Central memory CD8-positive, alpha-beta T cell (primary cell): Measurements from ENCODE around the gene RPUSD2.
A peak's percentile ranks its signal among the peaks of the same experiment; 100 is the strongest.

ENCODE experiments used
- ATAC-seq: fragments of 150-1000 bp; cut with Tn5 transposase; replicated peaks from 2 replicates; pipeline ENCODE4 v1.10.0; 2022; ENCODE audit warnings: mild to moderate bottlenecking, moderate FRiP score, moderate number of reproducible peaks; ENCODE audit not compliant: poor library complexity, severe bottlenecking; ENCODE audit errors: extremely low read depth
- DNase-seq, 2 donors: peaks; one replicate each; pipeline ENCODE4 v3.0.0; 2021; ENCODE audit warnings: low spot score in 2 of 2
- H3K27ac Mint-ChIP-seq: one replicate; pipeline ENCODE4 v1.8.0; 2022; ENCODE audit warnings: low read depth, mild to moderate bottlenecking, moderate library complexity, mixed read lengths
- H3K27me3 Mint-ChIP-seq: one replicate; pipeline ENCODE4 v1.8.0; 2022; ENCODE audit warnings: mixed read lengths
- H3K36me3 Mint-ChIP-seq: one replicate; pipeline ENCODE4 v1.8.0; 2022; ENCODE audit warnings: mild to moderate bottlenecking, moderate library complexity, mixed read lengths; ENCODE audit not compliant: insufficient read depth
- H3K4me1 Mint-ChIP-seq: one replicate; pipeline ENCODE4 v1.8.0; 2022; ENCODE audit warnings: mixed read lengths
- H3K4me3 Mint-ChIP-seq: one replicate; pipeline ENCODE4 v1.8.0; 2022; ENCODE audit warnings: mild to moderate bottlenecking, moderate library complexity, mixed read lengths
- H3K9me3 Mint-ChIP-seq: one replicate; pipeline ENCODE4 v1.8.0; 2022; ENCODE audit warnings: mixed read lengths

Gene RPUSD2

GRCh38 chr15:40569129-40569953 is at the start of gene RPUSD2:
Gene RPUSD2 (plus strand): TSS chr15:40569299. CDS start chr15:40569338, 39 bp downstream.
- Mint-ChIP-seq H3K9me3 (no peaks in the 10 kb centered on the region), H3K4me3 (peak within 1 kb of the TSS; percentile 95), H3K27me3 (no peaks in the 10 kb centered on the region), H3K27ac (peak within 1 kb of the TSS; percentile 96), H3K36me3 (peaks cover 36% of the 10 kb centered on the region), H3K4me1 (peaks cover 35% of the 10 kb centered on the region)
- ATAC-seq (peak; percentile 62), DNase-seq (peak; percentile 82 to 88)

GRCh38 chr15:40523611-40524010 is 45.5 kb upstream of the RPUSD2 start:
- DNase-seq (no peak), ATAC-seq (no peak)
- H3K27ac Mint-ChIP-seq = no peak overlapping the region
- no peaks in the 10 kb centered on the region for H3K36me3 Mint-ChIP-seq
- no peaks in the 10 kb centered on the region for H3K27me3 Mint-ChIP-seq
- no peaks in the 10 kb centered on the region for H3K9me3 Mint-ChIP-seq
- H3K4me3 Mint-ChIP-seq = no peak overlapping the region
- H3K4me1 Mint-ChIP-seq = peaks cover 4% of the 10 kb centered on the region

GRCh38 chr15:40525855-40526254 is 43.2 kb upstream of the RPUSD2 start:
- Mint-ChIP-seq H3K36me3 (no peaks in the 10 kb centered on the region), H3K9me3 (no peaks in the 10 kb centered on the region), H3K27me3 (no peaks in the 10 kb centered on the region), H3K27ac (no peak overlapping the region), H3K4me1 (no peaks in the 10 kb centered on the region), H3K4me3 (no peak overlapping the region)
- no peak for DNase-seq
- ATAC-seq = no peak

- ATAC-seq = no peak
- Mint-ChIP-seq H3K36me3 (no peaks in the 10 kb centered on the region), H3K4me3 (no peak overlapping the region), H3K27me3 (no peaks in the 10 kb centered on the region), H3K9me3 (no peaks in the 10 kb centered on the region), H3K4me1 (no peaks in the 10 kb centered on the region), H3K27ac (no peak overlapping the region)
- no peak for DNase-seq
Measured at GRCh38 chr15:40528801-40529200, 40.3 kb upstream of the RPUSD2 start.

DNA sequence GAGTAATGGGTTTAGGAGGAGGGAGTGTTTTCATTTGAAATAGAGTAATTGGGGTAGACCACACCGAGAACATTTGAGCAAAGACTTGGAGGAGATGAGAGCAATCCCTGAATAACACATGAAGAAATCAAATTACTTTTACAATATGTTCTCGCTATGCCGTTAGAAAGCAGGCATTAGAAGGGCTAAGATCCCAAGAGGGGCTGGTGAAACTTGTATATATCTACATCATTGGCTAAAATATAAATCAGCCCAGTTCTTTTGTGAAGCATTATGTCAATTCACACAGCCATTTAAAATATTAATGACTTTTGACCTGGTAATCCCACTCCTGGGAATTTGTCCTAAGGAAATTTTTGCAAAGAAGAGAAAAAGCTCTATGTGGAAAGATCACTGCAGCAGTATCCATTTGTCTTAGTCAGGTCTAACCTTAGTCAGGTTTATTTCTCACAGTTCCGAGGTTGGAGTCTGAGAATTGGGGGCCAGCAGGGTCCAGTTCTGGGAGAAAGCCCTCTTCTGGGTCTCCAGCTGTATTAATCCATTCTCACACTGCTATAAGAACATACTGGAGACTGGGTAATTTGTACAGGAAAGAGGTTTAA is 35.2 kb upstream of the RPUSD2 start:
- no peak overlapping the region for H3K27ac Mint-ChIP-seq

DNA sequence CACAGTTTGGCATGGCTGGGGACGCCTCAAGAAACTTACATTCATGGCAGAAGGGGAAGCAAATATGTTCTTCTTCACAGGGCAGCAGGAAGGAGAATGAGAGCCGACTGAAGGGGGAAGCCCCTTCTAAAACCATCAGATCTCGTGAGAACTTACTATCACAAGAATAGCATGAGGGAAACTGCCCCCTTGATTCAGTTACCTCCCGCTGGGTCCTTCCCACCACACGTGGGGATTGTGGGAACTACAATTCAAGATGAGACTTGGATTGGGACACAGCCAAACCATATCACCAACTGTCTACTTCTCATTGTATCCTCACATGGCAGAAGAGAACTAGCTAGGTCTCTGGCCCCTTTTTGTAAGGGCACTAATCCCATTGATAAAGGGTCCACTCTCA is 34.7 kb upstream of the RPUSD2 start:
- H3K9me3 Mint-ChIP-seq = no peaks in the 10 kb centered on the region
- DNase-seq (no peak), ATAC-seq (no peak)
- peaks cover 7% of the 10 kb centered on the region for H3K36me3 Mint-ChIP-seq
- H3K4me1 Mint-ChIP-seq = no peaks in the 10 kb centered on the region
- H3K27me3 Mint-ChIP-seq = no peaks in the 10 kb centered on the region
- no peak overlapping the region for H3K27ac Mint-ChIP-seq
- no peak overlapping the region for H3K4me3 Mint-ChIP-seq

More for the DNA sequence above, 35.2 kb upstream of the RPUSD2 start:
- DNase-seq = no peak
- Mint-ChIP-seq H3K4me3 (no peak overlapping the region), H3K4me1 (no peaks in the 10 kb centered on the region), H3K36me3 (peaks cover 5% of the 10 kb centered on the region), H3K27me3 (no peaks in the 10 kb centered on the region), H3K9me3 (no peaks in the 10 kb centered on the region)
- no peak for ATAC-seq

DNA sequence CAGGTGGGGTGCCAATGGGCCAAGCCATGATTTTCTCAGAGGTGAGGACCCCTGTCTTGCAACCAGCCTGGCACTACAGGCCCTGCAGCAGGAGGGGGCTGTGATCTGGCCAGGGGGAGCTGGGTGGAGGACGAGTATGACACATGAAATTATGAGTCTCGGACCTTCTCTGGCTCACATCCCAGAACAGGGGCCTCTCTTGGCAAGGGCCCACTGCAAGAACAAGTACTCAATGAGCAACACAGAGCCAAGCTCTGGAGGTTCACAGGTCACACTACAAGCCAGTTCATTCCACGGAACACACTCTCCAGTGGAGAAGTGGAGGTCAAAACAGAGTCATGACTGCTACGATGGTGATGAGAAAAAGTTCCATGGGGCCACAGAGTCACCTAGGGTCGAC is 32.6 kb upstream of the RPUSD2 start:
- Mint-ChIP-seq H3K27ac (no peak overlapping the region), H3K27me3 (no peaks in the 10 kb centered on the region), H3K9me3 (no peaks in the 10 kb centered on the region), H3K36me3 (peaks cover 7% of the 10 kb centered on the region), H3K4me1 (no peaks in the 10 kb centered on the region), H3K4me3 (no peak overlapping the region)
- ATAC-seq (no peak), DNase-seq (no peak)

- Mint-ChIP-seq H3K36me3 (peaks cover 12% of the 10 kb centered on the region), H3K27me3 (no peaks in the 10 kb centered on the region), H3K4me3 (no peak overlapping the region), H3K4me1 (no peaks in the 10 kb centered on the region), H3K9me3 (no peaks in the 10 kb centered on the region), H3K27ac (no peak overlapping the region)
- no peak for ATAC-seq
- no peak for DNase-seq
Measured at GRCh38 chr15:40538976-40539375, 30.1 kb upstream of the RPUSD2 start.

DNA sequence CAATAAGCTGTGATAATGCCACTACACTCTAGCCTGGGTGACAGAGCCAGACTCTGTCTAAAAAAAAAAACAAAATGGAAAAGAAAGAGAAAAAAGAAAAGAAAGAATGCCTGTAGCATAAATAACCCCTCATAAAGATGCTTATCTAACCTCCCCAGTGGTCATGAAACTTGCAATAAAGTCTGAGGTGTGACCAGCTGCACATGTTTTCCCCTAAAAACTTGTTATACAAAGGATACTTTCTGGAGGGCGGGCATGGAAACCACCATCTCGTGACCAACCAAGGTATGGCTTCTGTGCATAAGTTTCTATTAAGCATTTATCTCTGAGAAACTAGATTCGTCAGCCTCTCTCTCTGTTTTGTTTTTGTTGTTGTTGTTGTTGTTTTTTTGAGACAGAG is 26.0 kb upstream of the RPUSD2 start:
- H3K27ac Mint-ChIP-seq = no peak overlapping the region
- no peaks in the 10 kb centered on the region for H3K27me3 Mint-ChIP-seq
- peaks cover 10% of the 10 kb centered on the region for H3K4me1 Mint-ChIP-seq
- H3K4me3 Mint-ChIP-seq = no peak overlapping the region
- H3K36me3 Mint-ChIP-seq = peaks cover 16% of the 10 kb centered on the region
- no peak for DNase-seq
- no peaks in the 10 kb centered on the region for H3K9me3 Mint-ChIP-seq
- ATAC-seq = no peak

GRCh38 chr15:40543631-40544294 is 25.3 kb upstream of the RPUSD2 start:
- ATAC-seq (no peak), DNase-seq (no peak)
- Mint-ChIP-seq H3K27ac (no peak overlapping the region), H3K4me1 (peaks cover 11% of the 10 kb centered on the region), H3K36me3 (peaks cover 12% of the 10 kb centered on the region), H3K4me3 (no peak overlapping the region), H3K27me3 (no peaks in the 10 kb centered on the region), H3K9me3 (no peaks in the 10 kb centered on the region)

- Mint-ChIP-seq H3K27ac (no peak overlapping the region), H3K4me1 (peaks cover 16% of the 10 kb centered on the region), H3K27me3 (no peaks in the 10 kb centered on the region), H3K9me3 (no peaks in the 10 kb centered on the region), H3K4me3 (no peak overlapping the region), H3K36me3 (peaks cover 14% of the 10 kb centered on the region)
- ATAC-seq = no peak
- no peak for DNase-seq
Measured at GRCh38 chr15:40545457-40545856, 23.6 kb upstream of the RPUSD2 start.

DNA sequence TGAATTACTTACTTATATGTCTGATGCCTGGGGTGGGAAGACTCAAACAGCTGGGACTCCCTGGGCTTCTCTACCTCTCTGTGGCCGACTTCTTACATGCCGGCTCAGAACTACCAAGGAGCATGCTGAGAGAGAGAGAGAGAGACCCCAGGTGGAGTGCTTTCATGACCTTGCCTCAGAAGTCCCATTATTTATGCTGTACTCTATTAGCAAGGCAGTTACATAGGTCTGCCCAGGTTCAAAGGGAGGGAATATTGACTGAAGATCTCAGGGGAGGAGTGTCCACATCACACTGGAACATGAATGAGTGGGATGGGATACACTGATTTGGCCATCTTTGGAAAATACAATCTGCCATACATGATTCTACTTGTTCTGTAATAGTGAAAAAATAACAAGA is 20.5 kb upstream of the RPUSD2 start:
- no peaks in the 10 kb centered on the region for H3K9me3 Mint-ChIP-seq
- H3K4me3 Mint-ChIP-seq = no peak overlapping the region
- H3K27ac Mint-ChIP-seq = no peak overlapping the region
- no peak for ATAC-seq
- H3K4me1 Mint-ChIP-seq = peaks cover 16% of the 10 kb centered on the region
- DNase-seq = no peak
- H3K36me3 Mint-ChIP-seq = peaks cover 24% of the 10 kb centered on the region
- H3K27me3 Mint-ChIP-seq = no peaks in the 10 kb centered on the region

DNA sequence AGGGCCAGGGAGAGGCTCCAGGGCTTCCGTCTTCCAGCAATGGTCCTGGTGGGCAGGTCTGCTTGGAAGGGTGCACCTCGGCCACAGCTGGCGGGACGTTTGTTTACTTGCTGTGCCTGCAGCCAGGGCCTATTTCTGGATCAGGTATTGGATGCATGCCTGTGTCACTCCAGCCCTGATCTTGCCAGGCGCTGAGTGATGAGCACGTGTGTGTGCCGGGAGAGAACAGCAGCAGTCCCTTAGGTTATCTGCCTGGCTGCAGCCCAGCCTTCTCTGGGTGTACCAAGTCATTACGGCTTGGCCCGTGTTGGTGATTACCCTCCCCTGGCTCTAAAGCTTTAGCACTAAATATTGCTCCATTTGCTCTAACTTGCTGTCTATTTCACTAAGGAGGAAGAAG is 19.2 kb upstream of the RPUSD2 start:
- no peak overlapping the region for H3K4me3 Mint-ChIP-seq
- H3K9me3 Mint-ChIP-seq = no peaks in the 10 kb centered on the region
- H3K27ac Mint-ChIP-seq = no peak overlapping the region
- no peaks in the 10 kb centered on the region for H3K27me3 Mint-ChIP-seq
- no peak for DNase-seq
- peaks cover 16% of the 10 kb centered on the region for H3K4me1 Mint-ChIP-seq
- ATAC-seq = no peak
- peaks cover 31% of the 10 kb centered on the region for H3K36me3 Mint-ChIP-seq
